ENCODE data around the gene RNF166. TPM values are rescaled to one million over a fixed set of nuclear protein-coding genes. Genes with fewer than 3 reads are reported as not detected.

RNF166 gene
- total and polyA plus RNA-seq, 2 donors (not counting 1 experiment from before 2014, with no cell fraction given) = 6.6 to 9.7 TPM

GRCh38 chr16:88647178-88648070, 58.8 kb downstream of the RNF166 start:
- H3K4me2 ChIP-seq (ENCODE audit: extremely low read depth, insufficient read depth, low read length) = no peak overlapping the region
- peaks cover 9% of the 10 kb centered on the region for H3K4me1 ChIP-seq (ENCODE audit: control insufficient read depth, extremely low read depth, insufficient read depth, low read length)
- no peak for DNase-seq (ENCODE audit: low read depth in 2 of 2)
- no peak overlapping the region for H3K27ac ChIP-seq (ENCODE audit: insufficient read depth, low read length)
- H3K9ac ChIP-seq (ENCODE audit: insufficient read depth, low read length) = no peak overlapping the region
- TF ChIP-seq EZH2 (IDR thresholded peaks at IDR 0.05; ENCODE audit: low read length, missing control alignments) = no peak
- no peak for TF ChIP-seq CTCF (conservative IDR thresholded peaks at IDR 0.05 in 1 of 2, IDR thresholded peaks at IDR 0.05 in 1 of 2; ENCODE audit: low read depth in 1 of 2, low read length in 2 of 2)
- no peaks in the 10 kb centered on the region for H3K79me2 ChIP-seq (ENCODE audit: control insufficient read depth, insufficient read depth, low read length)
- H2AFZ ChIP-seq (ENCODE audit: low read length) = no peak overlapping the region
- H3K36me3 ChIP-seq (ENCODE audit: control insufficient read depth, insufficient read depth, low read length) = peaks cover 3% of the 10 kb centered on the region
- no peaks in the 10 kb centered on the region for H3K27me3 ChIP-seq (ENCODE audit: control insufficient read depth, insufficient read depth, low read length)
- no peaks in the 10 kb centered on the region for H4K20me1 ChIP-seq (ENCODE audit: control insufficient read depth, extremely low read depth, insufficient read depth, low read length)
- no peak overlapping the region for H3K4me3 ChIP-seq (replicated peaks in 1 of 4; ENCODE audit: control extremely low read depth in 1 of 4, insufficient read depth in 1 of 4, low read depth in 3 of 4, low read length in 4 of 4)
- no peaks in the 10 kb centered on the region for H3K9me3 ChIP-seq (ENCODE audit: control insufficient read depth, insufficient read depth, low read depth, low read length)

Other genes starting within 250 kb of the RNF166 start
- 7.9 and 10.5 TPM in 2 replicates for gene ZC3H18, start 136.0 kb downstream of the RNF166 start, total RNA-seq
- gene ZC3H18, start 136.0 kb downstream of the RNF166 start, polyA plus RNA-seq = 9.4 and 17.4 TPM in 2 replicates
- not detected in 2 replicates for gene IL17C, start 67.8 kb downstream of the RNF166 start, total RNA-seq
- not detected in 2 replicates for gene IL17C, start 67.8 kb downstream of the RNF166 start, polyA plus RNA-seq
- gene CYBA, start 55.4 kb downstream of the RNF166 start, total RNA-seq = 124 and 130 TPM in 2 replicates
- 30.8 and 74.7 TPM in 2 replicates for gene CYBA, start 55.4 kb downstream of the RNF166 start, polyA plus RNA-seq
- gene MVD, start 43.3 kb downstream of the RNF166 start, total RNA-seq = 60.1 and 204 TPM in 2 replicates
- 35.9 and 43.4 TPM in 2 replicates for gene MVD, start 43.3 kb downstream of the RNF166 start, polyA plus RNA-seq
- gene SNAI3, start 19.9 kb downstream of the RNF166 start, total RNA-seq = under 0.01 and 0.17 TPM in 2 replicates
- 0.03 TPM in 1 of 2 replicates, not detected in the other for gene SNAI3, start 19.9 kb downstream of the RNF166 start, polyA plus RNA-seq
- gene CTU2, start 95 bp upstream of the RNF166 start, total RNA-seq = 11.9 and 13.4 TPM in 2 replicates
- gene CTU2, start 95 bp upstream of the RNF166 start, polyA plus RNA-seq = 7.6 and 8.1 TPM in 2 replicates
- gene PIEZO1, start 78.8 kb upstream of the RNF166 start, total RNA-seq = 135 and 313 TPM in 2 replicates
- 94.5 and 126 TPM in 2 replicates for gene PIEZO1, start 78.8 kb upstream of the RNF166 start, polyA plus RNA-seq
- gene CDT1, start 97.4 kb upstream of the RNF166 start, total RNA-seq = 0.77 and 3.6 TPM in 2 replicates
- 1.3 and 4.5 TPM in 2 replicates for gene CDT1, start 97.4 kb upstream of the RNF166 start, polyA plus RNA-seq
- gene APRT, start 105.5 kb upstream of the RNF166 start, total RNA-seq = 50.3 and 95.6 TPM in 2 replicates
- gene APRT, start 105.5 kb upstream of the RNF166 start, polyA plus RNA-seq = 39.2 and 57.6 TPM in 2 replicates
- gene GALNS, start 150.5 kb upstream of the RNF166 start, total RNA-seq = 20.8 and 29.6 TPM in 2 replicates
- gene GALNS, start 150.5 kb upstream of the RNF166 start, polyA plus RNA-seq = 8.6 and 10.6 TPM in 2 replicates
- gene TRAPPC2L, start 150.7 kb upstream of the RNF166 start, total RNA-seq = 46.5 and 47.7 TPM in 2 replicates
- 63.7 and 78.6 TPM in 2 replicates for gene TRAPPC2L, start 150.7 kb upstream of the RNF166 start, polyA plus RNA-seq
- not detected in 2 replicates for gene PABPN1L, start 160.3 kb upstream of the RNF166 start, total RNA-seq
- not detected in 2 replicates for gene PABPN1L, start 160.3 kb upstream of the RNF166 start, polyA plus RNA-seq